Measurements from ENCODE around the gene AHRR. TPM values are rescaled to one million over a fixed set of nuclear protein-coding genes. Genes with fewer than 3 reads are reported as not detected.

AHRR gene
- total RNA-seq, 1 donor from 2014 or later: 11.3 TPM

GRCh38 chr5:457195-457961 lies 135.9 kb downstream of the AHRR start:
- ATAC-seq: peak; percentile 8
- Histone ChIP-seq H3K27ac (no peak overlapping the region), H3K27me3 (no peaks in the 10 kb centered on the region), H3K4me1 (no peaks in the 10 kb centered on the region), H3K9me3 (no peaks in the 10 kb centered on the region), H3K36me3 (peaks cover 93% of the 10 kb centered on the region), H3K4me3 (no peak overlapping the region)
- DNase-seq: peak; percentile 36
- intact Hi-C loops (cut with DNase I): no loop called here
- TF ChIP-seq, protein P1, sequence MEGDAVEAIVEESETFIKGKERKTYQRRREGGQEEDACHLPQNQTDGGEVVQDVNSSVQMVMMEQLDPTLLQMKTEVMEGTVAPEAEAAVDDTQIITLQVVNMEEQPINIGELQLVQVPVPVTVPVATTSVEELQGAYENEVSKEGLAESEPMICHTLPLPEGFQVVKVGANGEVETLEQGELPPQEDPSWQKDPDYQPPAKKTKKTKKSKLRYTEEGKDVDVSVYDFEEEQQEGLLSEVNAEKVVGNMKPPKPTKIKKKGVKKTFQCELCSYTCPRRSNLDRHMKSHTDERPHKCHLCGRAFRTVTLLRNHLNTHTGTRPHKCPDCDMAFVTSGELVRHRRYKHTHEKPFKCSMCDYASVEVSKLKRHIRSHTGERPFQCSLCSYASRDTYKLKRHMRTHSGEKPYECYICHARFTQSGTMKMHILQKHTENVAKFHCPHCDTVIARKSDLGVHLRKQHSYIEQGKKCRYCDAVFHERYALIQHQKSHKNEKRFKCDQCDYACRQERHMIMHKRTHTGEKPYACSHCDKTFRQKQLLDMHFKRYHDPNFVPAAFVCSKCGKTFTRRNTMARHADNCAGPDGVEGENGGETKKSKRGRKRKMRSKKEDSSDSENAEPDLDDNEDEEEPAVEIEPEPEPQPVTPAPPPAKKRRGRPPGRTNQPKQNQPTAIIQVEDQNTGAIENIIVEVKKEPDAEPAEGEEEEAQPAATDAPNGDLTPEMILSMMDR (IDR thresholded peaks at IDR 0.05): no peak

DNA sequence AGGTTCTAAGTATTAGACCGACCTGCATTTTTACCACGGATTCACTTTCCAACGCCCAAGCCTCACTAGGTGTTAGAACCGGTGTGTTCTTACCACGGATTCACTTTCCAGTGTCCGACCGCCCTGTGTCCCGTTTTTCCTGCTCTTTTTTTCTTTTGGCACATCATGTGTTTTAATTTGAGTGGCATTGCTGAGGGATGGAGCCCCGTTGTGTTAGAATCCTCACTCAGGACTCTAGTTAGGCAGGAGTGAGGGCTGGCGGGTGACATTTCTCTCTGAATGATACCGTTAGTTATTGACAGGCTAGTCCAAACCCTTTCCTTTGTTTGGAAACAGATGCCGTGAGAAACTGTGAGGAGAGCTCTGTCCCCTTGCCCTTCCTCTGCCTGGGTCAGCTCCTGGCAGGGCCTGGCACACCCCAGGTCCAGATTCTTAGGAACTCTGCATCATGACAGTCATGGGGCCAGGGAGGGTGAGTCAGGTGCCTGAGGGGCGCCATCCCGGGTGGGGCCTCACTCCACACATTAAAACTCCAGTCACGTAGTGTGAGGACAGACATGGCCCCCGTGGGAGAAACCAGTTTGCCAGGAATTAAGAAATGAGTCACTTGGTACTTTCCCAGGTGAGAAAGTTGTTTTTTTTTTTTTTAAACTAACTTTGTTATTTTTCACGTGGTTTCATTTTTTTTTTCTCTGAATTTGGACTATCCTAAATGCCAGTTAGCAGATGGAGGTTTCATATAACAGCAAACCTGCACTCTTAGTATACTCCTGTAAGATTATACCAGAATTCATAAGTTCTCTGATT lies 137.2 kb downstream of the AHRR start:
- peaks cover 93% of the 10 kb centered on the region for H3K36me3 ChIP-seq
- no peaks in the 10 kb centered on the region for H3K27me3 ChIP-seq
- ATAC-seq (peak; percentile 40), DNase-seq (peak; percentile 46)
- no peak overlapping the region for H3K4me3 ChIP-seq
- no peaks in the 10 kb centered on the region for H3K9me3 ChIP-seq
- TF ChIP-seq, protein P1 (IDR thresholded peaks at IDR 0.05): no peak
- H3K27ac ChIP-seq: no peak overlapping the region
- H3K4me1 ChIP-seq: no peaks in the 10 kb centered on the region
- intact Hi-C loops (cut with DNase I): no loop called here

GRCh38 chr5:459562-460272 lies 138.2 kb downstream of the AHRR start:
- no peak overlapping the region for H3K27ac ChIP-seq
- H3K9me3 ChIP-seq: no peaks in the 10 kb centered on the region
- H3K4me1 ChIP-seq: no peaks in the 10 kb centered on the region
- TF ChIP-seq, protein P1 (IDR thresholded peaks at IDR 0.05): no peak
- ATAC-seq: no peak
- no peaks in the 10 kb centered on the region for H3K27me3 ChIP-seq
- H3K4me3 ChIP-seq: no peak overlapping the region
- intact Hi-C loops (cut with DNase I): no loop called here
- DNase-seq: peak; percentile 48
- peaks cover 94% of the 10 kb centered on the region for H3K36me3 ChIP-seq

DNA sequence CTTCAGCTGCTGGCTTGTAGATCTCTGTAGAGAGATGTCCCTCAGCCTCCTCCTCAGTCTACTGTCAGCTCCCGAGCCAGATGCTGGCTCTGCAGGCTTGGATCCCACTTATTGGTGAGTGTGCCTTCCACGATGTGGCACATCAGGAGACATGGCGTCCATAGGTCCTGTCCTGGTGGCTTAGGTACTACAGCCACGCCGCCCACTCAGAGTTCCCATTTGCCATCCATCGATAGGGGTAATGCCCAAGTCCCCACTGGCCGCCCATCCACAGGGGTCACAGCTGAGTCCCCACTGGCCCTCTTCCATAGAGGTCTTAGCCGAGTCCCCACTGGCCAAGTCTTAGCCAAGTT lies 138.7 kb downstream of the AHRR start:
- Histone ChIP-seq H3K4me1 (no peaks in the 10 kb centered on the region), H3K4me3 (no peak overlapping the region), H3K27ac (no peak overlapping the region), H3K9me3 (no peaks in the 10 kb centered on the region), H3K36me3 (peaks cover 95% of the 10 kb centered on the region), H3K27me3 (no peaks in the 10 kb centered on the region)
- TF ChIP-seq, protein P1 (IDR thresholded peaks at IDR 0.05): no peak
- ATAC-seq (no peak), DNase-seq (peak; percentile 29)
- intact Hi-C loops (cut with DNase I): no loop called here

DNA sequence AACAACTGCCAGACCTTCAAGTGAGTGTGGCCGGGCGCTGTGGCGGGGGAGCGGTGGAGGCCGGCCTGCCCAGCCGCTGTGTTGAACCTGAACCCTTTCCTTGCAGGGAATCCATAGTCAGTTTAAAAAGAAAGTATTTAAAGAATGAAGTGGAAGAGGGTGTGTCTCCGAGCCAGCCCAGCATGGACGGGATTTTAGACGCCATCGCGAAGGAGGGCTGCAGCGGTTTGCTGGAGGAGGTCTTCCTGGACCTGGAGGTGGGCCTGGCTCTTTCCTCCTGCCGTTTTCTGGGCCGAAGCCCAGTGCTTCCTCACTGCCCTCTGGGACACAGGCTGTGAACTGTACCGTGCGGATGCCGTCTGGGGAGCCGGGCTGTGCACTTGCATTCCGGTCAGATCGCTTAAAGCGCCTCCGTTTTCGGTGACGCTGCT lies 140.6 kb downstream of the AHRR start:
- H3K36me3 ChIP-seq: peaks cover 95% of the 10 kb centered on the region
- no peaks in the 10 kb centered on the region for H3K27me3 ChIP-seq
- no peaks in the 10 kb centered on the region for H3K4me1 ChIP-seq
- no peak for ATAC-seq
- DNase-seq: peak; percentile 46
- TF ChIP-seq, protein P1 (IDR thresholded peaks at IDR 0.05): no peak
- no peak overlapping the region for H3K4me3 ChIP-seq
- H3K9me3 ChIP-seq: no peaks in the 10 kb centered on the region
- H3K27ac ChIP-seq: no peak overlapping the region
- intact Hi-C loops (cut with DNase I): no loop called here

All from upper lobe of right lung (tissue), 1 donor.